Fibroblast of the aortic adventitia (primary cell): ENCODE results near the gene CAMKK2. TPM values are rescaled to one million over a fixed set of nuclear protein-coding genes. Genes with fewer than 3 reads are reported as not detected.
"Not testable (repeated sequence)": the region's sequence is repeated elsewhere in the genome, so short reads cannot be mapped to it uniquely, and the experiment has no call there.

Experiments
- DNase-seq: peaks from one replicate; pipeline ENCODE4 v3.0.0-alpha.2; 2010; ENCODE audit warnings: low read depth
- H3K4me3 ChIP-seq: 2 replicates; pipeline ENCODE4 v1.5.1; 2011; ENCODE audit warnings: low read depth, mild to moderate bottlenecking, control low read depth, low read length, moderate library complexity
- total RNA-seq: library from RNA; depleted of rRNA; stranded (reverse); fragments of >200 nt; gene quantifications from 2 replicates; pipeline ENCODE4 v1.2.3, GENCODE V29; 2012; ENCODE audit warnings: low replicate concordance
- TF ChIP-seq, protein P1 (sequence below): IDR thresholded peaks from 2 replicates; pipeline ENCODE4 v1.5.1; 2011; ENCODE audit warnings: mild to moderate bottlenecking, low read length, control low read depth, inconsistent platforms; ENCODE audit not compliant: insufficient read depth

Gene CAMKK2
- total RNA-seq, 1 donor, result 23.8 TPM

DNA sequence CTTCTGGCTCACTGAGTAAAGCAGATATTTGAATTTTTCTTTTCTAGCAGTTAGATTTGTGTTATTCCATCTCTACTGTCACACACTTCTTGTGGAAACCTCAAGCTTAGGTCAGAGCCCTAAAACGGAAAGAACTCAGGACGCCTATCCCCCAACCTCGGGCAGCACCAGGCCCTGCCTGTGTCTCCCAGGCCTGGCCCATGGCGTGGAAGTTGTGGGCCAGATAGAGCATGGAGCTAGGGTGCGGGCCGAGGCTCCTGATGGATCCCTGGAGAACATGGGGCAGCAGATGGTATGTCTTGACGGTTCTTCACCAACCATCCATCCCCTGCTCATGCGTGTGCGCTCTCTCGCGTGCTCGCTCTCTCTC, 66.0 kb downstream of the CAMKK2 start:
- DNase-seq, result no peak
- H3K4me3 ChIP-seq, result no peak overlapping the region
- TF ChIP-seq, protein P1, sequence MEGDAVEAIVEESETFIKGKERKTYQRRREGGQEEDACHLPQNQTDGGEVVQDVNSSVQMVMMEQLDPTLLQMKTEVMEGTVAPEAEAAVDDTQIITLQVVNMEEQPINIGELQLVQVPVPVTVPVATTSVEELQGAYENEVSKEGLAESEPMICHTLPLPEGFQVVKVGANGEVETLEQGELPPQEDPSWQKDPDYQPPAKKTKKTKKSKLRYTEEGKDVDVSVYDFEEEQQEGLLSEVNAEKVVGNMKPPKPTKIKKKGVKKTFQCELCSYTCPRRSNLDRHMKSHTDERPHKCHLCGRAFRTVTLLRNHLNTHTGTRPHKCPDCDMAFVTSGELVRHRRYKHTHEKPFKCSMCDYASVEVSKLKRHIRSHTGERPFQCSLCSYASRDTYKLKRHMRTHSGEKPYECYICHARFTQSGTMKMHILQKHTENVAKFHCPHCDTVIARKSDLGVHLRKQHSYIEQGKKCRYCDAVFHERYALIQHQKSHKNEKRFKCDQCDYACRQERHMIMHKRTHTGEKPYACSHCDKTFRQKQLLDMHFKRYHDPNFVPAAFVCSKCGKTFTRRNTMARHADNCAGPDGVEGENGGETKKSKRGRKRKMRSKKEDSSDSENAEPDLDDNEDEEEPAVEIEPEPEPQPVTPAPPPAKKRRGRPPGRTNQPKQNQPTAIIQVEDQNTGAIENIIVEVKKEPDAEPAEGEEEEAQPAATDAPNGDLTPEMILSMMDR, result no peak

GRCh38 chr12:121229826-121230537, 66.5 kb downstream of the CAMKK2 start:
- not testable (repeated sequence) for H3K4me3 ChIP-seq
- DNase-seq, result peak; percentile 76
- TF ChIP-seq, protein P1, result peak; percentile 92

DNA sequence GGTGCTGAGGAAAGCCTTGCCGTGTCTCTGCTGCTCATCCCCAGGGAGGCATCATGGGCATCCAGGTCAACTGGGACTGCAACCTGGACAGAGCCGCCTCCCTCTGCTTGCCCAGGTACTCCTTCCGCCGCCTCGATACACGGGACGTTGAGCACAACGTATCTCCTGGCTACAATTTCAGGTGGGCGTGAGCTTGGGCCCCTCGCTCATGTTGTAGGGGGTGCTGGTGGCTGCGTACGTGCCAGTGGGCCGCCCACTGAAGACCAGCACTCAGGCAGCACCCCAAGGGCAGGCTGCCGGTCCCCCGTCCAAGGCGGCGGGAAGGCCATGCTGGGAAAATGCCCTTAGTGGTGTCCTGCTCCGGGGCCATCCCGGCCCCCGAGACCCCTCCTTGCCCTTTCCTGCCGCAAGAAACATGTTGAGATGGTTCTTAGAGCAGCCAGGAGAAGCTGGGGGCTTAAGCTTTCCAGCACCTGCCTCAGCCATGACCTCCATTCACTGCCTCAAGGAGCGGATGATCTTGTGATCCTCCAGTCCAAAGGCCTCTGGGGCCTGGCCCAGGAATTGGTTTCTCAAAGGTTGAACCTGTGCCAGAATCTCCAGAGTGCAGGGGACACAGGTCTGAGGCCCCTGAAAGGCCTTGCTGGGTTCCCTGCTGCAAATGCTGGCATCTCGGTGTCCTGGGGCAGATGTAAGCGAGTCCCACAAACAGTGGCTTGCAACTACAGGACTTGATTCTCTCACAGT, 67.4 kb downstream of the CAMKK2 start:
- DNase-seq, result no peak
- H3K4me3 ChIP-seq, result no peak overlapping the region
- TF ChIP-seq, protein P1, result no peak

GRCh38 chr12:121227294-121227693, 69.2 kb downstream of the CAMKK2 start:
- H3K4me3 ChIP-seq, result no peak overlapping the region
- no peak for DNase-seq
- TF ChIP-seq, protein P1, result no peak

DNA sequence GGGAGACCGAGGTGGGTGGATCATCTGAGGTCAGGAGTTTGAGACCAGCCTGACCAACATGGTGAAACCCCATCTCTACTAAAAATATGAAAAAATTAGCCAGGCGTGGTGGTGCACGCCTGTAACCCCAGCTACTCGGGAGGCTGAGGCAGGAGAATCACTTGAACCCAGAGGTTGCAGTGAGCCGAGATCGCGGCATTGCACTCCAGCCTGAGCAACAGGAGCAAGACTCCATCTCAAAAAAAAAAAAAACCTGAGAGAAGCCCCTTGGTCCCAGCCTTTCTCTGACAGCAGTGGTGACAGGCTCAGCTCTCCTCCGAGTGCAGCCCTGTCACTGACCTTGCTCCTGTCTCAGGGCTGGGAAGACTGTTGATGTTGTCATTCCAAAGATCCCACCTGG, 69.6 kb downstream of the CAMKK2 start:
- not testable (repeated sequence) for H3K4me3 ChIP-seq, DNase-seq

DNA sequence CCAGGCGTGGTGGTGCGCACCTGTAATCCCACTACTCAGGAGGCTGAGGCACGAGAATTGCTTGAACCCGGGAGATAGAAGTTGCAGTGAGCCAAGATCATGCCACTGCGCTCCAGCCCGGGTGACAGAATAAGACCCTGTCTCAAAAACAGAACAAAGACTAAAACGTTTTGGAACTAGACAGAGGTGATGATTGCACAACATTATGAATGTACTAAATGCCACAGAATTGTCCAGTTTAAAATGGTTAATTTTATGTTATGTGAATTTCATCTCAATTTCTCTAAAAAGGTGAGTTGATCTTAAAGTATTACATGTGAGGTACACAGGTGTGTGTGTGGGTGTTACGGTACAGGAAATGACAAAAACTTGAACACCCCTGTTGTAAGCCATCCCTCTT, 70.1 kb downstream of the CAMKK2 start:
- no peak for DNase-seq

GRCh38 chr12:121224591-121224990, 71.9 kb downstream of the CAMKK2 start:
- DNase-seq, result no peak
- H3K4me3 ChIP-seq, result no peak overlapping the region
- TF ChIP-seq, protein P1, result no peak

More for the DNA sequence above, 70.1 kb downstream of the CAMKK2 start:
- TF ChIP-seq, protein P1, result no peak
- no peak overlapping the region for H3K4me3 ChIP-seq
